ENCODE results near the gene RXRB.

DNA sequence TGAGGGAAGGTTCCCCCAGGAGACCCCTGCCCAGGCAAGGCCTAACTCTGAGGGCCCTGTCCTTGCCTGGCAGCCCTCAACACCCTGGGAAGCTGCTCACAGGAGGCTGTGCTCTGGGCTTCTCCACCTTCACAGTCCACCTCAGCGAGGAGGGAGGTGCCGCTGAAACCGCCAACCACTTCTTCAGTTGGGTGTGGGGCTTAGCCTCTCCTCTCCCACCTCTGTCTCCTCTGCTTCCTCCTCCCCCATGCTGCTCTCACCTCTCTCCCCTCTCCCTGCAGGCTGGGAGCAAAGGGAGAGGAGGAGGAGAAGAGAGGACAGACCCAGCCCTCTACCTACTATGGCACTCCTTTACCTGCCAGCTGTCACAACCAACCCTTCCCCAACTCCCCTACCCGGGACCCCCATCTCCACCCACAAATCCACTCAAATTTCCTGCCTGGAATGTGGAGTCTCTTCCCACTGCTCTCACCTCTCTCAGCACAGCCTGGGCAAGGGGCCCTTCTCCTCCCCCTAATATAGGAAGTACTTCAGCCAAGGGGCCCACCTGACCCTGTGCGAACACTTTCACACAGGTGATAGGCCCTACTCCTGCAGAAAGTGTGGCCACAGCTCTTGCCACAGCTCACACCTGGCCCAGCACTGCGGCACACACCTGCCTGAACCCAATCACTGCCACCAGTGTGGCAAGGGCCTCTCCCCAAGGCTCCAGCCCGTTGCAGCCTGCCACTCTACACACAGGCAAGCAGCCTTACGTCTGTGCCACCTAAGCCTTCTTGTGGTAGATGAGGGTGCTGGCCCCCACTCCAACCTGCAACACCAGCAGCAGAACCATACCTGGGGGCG lies 15.0 kb upstream of the RXRB start:
- TF ChIP-seq, protein P1, sequence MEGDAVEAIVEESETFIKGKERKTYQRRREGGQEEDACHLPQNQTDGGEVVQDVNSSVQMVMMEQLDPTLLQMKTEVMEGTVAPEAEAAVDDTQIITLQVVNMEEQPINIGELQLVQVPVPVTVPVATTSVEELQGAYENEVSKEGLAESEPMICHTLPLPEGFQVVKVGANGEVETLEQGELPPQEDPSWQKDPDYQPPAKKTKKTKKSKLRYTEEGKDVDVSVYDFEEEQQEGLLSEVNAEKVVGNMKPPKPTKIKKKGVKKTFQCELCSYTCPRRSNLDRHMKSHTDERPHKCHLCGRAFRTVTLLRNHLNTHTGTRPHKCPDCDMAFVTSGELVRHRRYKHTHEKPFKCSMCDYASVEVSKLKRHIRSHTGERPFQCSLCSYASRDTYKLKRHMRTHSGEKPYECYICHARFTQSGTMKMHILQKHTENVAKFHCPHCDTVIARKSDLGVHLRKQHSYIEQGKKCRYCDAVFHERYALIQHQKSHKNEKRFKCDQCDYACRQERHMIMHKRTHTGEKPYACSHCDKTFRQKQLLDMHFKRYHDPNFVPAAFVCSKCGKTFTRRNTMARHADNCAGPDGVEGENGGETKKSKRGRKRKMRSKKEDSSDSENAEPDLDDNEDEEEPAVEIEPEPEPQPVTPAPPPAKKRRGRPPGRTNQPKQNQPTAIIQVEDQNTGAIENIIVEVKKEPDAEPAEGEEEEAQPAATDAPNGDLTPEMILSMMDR (IDR thresholded peaks at IDR 0.05): no peak
- TF ChIP-seq POLR2A (IDR thresholded peaks at IDR 0.05): no peak
